Measurements from ENCODE around the gene PSPN. TPM values are rescaled to one million over a fixed set of nuclear protein-coding genes. Genes with fewer than 3 reads are reported as not detected.

Gene PSPN
- total and polyA plus RNA-seq, 2 of the 13 experiments (the other 11 are each of a cell fraction or from before 2014, with no cell fraction given) = 0.69 to 1.1 TPM

DNA sequence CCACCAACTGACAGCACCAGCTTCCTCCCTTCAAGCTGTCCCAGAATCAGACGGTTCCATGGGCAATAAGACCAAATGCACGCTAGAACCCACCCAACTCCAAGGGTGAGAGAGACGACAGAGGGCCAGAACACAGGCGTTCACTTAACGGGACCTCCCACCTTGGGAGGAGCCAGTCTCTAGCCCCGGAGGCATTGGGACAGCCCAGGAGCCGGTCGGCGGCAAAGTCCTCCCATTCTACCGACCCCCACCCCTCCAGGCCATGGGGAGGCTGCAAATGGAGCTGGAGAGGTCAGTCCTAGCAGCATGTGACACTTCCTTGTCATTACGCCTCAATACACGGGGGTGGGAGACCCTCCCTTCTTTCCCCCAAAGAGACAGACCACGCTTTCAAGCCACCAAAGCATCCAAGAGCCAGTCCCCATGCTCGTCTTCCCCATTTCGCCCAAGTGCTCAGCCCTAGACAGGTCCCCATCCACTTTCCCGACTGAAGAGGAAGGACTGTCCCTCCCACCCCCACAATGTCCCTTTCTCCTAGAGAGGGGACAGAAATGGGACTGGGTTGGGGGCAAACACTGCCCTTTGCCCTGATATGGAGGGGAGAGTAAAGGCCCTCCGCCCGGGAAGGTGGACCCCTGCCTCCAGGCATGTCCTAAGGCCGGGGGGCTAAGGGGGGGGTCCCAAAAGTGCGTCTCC is 47.9 kb upstream of the PSPN start (continued):
- TF ChIP-seq, protein P1, sequence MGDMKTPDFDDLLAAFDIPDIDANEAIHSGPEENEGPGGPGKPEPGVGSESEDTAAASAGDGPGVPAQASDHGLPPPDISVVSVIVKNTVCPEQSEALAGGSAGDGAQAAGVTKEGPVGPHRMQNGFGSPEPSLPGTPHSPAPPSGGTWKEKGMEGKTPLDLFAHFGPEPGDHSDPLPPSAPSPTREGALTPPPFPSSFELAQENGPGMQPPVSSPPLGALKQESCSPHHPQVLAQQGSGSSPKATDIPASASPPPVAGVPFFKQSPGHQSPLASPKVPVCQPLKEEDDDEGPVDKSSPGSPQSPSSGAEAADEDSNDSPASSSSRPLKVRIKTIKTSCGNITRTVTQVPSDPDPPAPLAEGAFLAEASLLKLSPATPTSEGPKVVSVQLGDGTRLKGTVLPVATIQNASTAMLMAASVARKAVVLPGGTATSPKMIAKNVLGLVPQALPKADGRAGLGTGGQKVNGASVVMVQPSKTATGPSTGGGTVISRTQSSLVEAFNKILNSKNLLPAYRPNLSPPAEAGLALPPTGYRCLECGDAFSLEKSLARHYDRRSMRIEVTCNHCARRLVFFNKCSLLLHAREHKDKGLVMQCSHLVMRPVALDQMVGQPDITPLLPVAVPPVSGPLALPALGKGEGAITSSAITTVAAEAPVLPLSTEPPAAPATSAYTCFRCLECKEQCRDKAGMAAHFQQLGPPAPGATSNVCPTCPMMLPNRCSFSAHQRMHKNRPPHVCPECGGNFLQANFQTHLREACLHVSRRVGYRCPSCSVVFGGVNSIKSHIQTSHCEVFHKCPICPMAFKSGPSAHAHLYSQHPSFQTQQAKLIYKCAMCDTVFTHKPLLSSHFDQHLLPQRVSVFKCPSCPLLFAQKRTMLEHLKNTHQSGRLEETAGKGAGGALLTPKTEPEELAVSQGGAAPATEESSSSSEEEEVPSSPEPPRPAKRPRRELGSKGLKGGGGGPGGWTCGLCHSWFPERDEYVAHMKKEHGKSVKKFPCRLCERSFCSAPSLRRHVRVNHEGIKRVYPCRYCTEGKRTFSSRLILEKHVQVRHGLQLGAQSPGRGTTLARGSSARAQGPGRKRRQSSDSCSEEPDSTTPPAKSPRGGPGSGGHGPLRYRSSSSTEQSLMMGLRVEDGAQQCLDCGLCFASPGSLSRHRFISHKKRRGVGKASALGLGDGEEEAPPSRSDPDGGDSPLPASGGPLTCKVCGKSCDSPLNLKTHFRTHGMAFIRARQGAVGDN (CRISPR knock-in tag; IDR thresholded peaks at IDR 0.05) = peak; percentile 39
- TF ChIP-seq ZNF776 (CRISPR knock-in tag; IDR thresholded peaks at IDR 0.05) (no peak), ASH2L (IDR thresholded peaks at IDR 0.05; ENCODE audit: insufficient read length, low read depth, low read length) (peak; percentile 12), HOXA9 (CRISPR knock-in tag; IDR thresholded peaks at IDR 0.05; ENCODE audit: borderline replicate concordance) (no peak), EED (CRISPR knock-in tag; IDR thresholded peaks at IDR 0.05) (no peak), HNRNPH1 (optimal IDR thresholded peaks at IDR 0.05; ENCODE audit: low read depth, low read length) (peak; percentile 35), PITX1 (CRISPR knock-in tag; IDR thresholded peaks at IDR 0.05) (peak; percentile 62; the same call in 1 of the 2 replicates), NFIC (IDR thresholded peaks at IDR 0.05; ENCODE audit: low read length) (no peak), SP2 (CRISPR knock-in tag; IDR thresholded peaks at IDR 0.05) (0 out of 2 replicates have a peak, but pooled peaks have one; percentile 29), FOXJ3 (CRISPR knock-in tag; IDR thresholded peaks at IDR 0.05; ENCODE audit: borderline replicate concordance) (no peak), ZNF567 (CRISPR knock-in tag; IDR thresholded peaks at IDR 0.05; ENCODE audit: borderline replicate concordance) (no peak), SP4 (CRISPR knock-in tag; IDR thresholded peaks at IDR 0.05) (peak; percentile 51), ZNF12 (CRISPR knock-in tag; IDR thresholded peaks at IDR 0.05) (no peak), ZFY (CRISPR knock-in tag; IDR thresholded peaks at IDR 0.05) (0 out of 2 replicates have a peak, but pooled peaks have one; percentile 21), ELF4 (CRISPR knock-in tag; IDR thresholded peaks at IDR 0.05; ENCODE audit: borderline replicate concordance) (no peak), ATM (IDR thresholded peaks at IDR 0.05; ENCODE audit: borderline replicate concordance) (no peak), MAZ (IDR thresholded peaks at IDR 0.05; ENCODE audit: borderline replicate concordance, low read depth, low read length) (0 out of 2 replicates have a peak, but pooled peaks have one; percentile 27), MAZ (CRISPR knock-in tag; IDR thresholded peaks at IDR 0.05; ENCODE audit: low read depth) (no peak)
- TF ChIP-seq, protein P2, sequence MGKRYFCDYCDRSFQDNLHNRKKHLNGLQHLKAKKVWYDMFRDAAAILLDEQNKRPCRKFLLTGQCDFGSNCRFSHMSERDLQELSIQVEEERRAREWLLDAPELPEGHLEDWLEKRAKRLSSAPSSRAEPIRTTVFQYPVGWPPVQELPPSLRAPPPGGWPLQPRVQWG (CRISPR knock-in tag; IDR thresholded peaks at IDR 0.05; ENCODE audit: borderline replicate concordance, low read depth) = no peak
- TF ChIP-seq, protein P3, sequence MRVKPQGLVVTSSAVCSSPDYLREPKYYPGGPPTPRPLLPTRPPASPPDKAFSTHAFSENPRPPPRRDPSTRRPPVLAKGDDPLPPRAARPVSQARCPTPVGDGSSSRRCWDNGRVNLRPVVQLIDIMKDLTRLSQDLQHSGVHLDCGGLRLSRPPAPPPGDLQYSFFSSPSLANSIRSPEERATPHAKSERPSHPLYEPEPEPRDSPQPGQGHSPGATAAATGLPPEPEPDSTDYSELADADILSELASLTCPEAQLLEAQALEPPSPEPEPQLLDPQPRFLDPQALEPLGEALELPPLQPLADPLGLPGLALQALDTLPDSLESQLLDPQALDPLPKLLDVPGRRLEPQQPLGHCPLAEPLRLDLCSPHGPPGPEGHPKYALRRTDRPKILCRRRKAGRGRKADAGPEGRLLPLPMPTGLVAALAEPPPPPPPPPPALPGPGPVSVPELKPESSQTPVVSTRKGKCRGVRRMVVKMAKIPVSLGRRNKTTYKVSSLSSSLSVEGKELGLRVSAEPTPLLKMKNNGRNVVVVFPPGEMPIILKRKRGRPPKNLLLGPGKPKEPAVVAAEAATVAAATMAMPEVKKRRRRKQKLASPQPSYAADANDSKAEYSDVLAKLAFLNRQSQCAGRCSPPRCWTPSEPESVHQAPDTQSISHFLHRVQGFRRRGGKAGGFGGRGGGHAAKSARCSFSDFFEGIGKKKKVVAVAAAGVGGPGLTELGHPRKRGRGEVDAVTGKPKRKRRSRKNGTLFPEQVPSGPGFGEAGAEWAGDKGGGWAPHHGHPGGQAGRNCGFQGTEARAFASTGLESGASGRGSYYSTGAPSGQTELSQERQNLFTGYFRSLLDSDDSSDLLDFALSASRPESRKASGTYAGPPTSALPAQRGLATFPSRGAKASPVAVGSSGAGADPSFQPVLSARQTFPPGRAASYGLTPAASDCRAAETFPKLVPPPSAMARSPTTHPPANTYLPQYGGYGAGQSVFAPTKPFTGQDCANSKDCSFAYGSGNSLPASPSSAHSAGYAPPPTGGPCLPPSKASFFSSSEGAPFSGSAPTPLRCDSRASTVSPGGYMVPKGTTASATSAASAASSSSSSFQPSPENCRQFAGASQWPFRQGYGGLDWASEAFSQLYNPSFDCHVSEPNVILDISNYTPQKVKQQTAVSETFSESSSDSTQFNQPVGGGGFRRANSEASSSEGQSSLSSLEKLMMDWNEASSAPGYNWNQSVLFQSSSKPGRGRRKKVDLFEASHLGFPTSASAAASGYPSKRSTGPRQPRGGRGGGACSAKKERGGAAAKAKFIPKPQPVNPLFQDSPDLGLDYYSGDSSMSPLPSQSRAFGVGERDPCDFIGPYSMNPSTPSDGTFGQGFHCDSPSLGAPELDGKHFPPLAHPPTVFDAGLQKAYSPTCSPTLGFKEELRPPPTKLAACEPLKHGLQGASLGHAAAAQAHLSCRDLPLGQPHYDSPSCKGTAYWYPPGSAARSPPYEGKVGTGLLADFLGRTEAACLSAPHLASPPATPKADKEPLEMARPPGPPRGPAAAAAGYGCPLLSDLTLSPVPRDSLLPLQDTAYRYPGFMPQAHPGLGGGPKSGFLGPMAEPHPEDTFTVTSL (CRISPR knock-in tag; IDR thresholded peaks at IDR 0.05; ENCODE audit: borderline replicate concordance) = peak; percentile 17; the same call in 1 of the 2 replicates

All from HepG2 (cell line).